Glutamatergic neuron (in vitro differentiated cells): Measurements from ENCODE around the gene ZMYM2. TPM values are rescaled to one million over a fixed set of nuclear protein-coding genes. Genes with fewer than 3 reads are reported as not detected.
A peak's percentile ranks its signal among the peaks of the same experiment; 100 is the strongest.

Experiments used
- DNase-seq: peaks from one replicate; pipeline ENCODE4 v3.0.0; 2022
- H3K27ac Mint-ChIP-seq: one replicate; pipeline ENCODE4 v1.8.0; 2020; ENCODE audit warnings: mild to moderate bottlenecking, mixed read lengths, inconsistent platforms; ENCODE audit not compliant: unreplicated experiment
- H3K27me3 Mint-ChIP-seq: one replicate; pipeline ENCODE4 v1.8.0; 2020; ENCODE audit warnings: mild to moderate bottlenecking, moderate library complexity, mixed read lengths, inconsistent platforms; ENCODE audit not compliant: unreplicated experiment
- H3K36me3 Mint-ChIP-seq: one replicate; pipeline ENCODE4 v1.8.0; 2020; ENCODE audit warnings: mild to moderate bottlenecking, mixed read lengths, inconsistent platforms; ENCODE audit not compliant: unreplicated experiment
- H3K4me1 Mint-ChIP-seq: one replicate; pipeline ENCODE4 v1.8.0; 2020; ENCODE audit warnings: mild to moderate bottlenecking, low read depth, mixed read lengths, inconsistent platforms; ENCODE audit not compliant: unreplicated experiment
- H3K4me3 Mint-ChIP-seq: one replicate; pipeline ENCODE4 v1.8.0; 2020; ENCODE audit warnings: mild to moderate bottlenecking, mixed read lengths, inconsistent platforms; ENCODE audit not compliant: unreplicated experiment
- H3K9me3 Mint-ChIP-seq: one replicate; pipeline ENCODE4 v1.8.0; 2020; ENCODE audit warnings: mild to moderate bottlenecking, moderate library complexity, mixed read lengths, inconsistent platforms; ENCODE audit not compliant: unreplicated experiment
- CTCF ChIP-seq: fragments of 200-600 bp; sonication (generic); IDR thresholded peaks from one replicate; pipeline ENCODE4 v1.5.0; 2021; ENCODE audit not compliant: partially characterized antibody, unreplicated experiment
- total RNA-seq: library from RNA; stranded (reverse); fragmentation: NEBNext Ultra II Directional; extraction: Animal tissue kit (Norgen Biotek cat#: 25700); gene quantifications from one replicate; pipeline ENCODE4 v1.2.1, GENCODE V29; 2021; ENCODE audit not compliant: unreplicated experiment

ZMYM2 gene
- total RNA-seq, 1 donor from 2014 or later: 215 TPM

GRCh38 chr13:20051366-20051765 is 92.8 kb downstream of the ZMYM2 start:
- Mint-ChIP-seq H3K27me3 (no peaks in the 10 kb centered on the region), H3K4me1 (no peaks in the 10 kb centered on the region), H3K4me3 (no peak overlapping the region), H3K27ac (no peak overlapping the region), H3K36me3 (peaks cover 4% of the 10 kb centered on the region), H3K9me3 (peaks cover 2% of the 10 kb centered on the region)
- DNase-seq: no peak
- TF ChIP-seq CTCF: no peak

GRCh38 chr13:20053016-20053415 is 94.5 kb downstream of the ZMYM2 start:
- H3K27ac Mint-ChIP-seq: no peak overlapping the region
- H3K36me3 Mint-ChIP-seq: peaks cover 4% of the 10 kb centered on the region
- no peaks in the 10 kb centered on the region for H3K27me3 Mint-ChIP-seq
- no peak overlapping the region for H3K4me3 Mint-ChIP-seq
- peaks cover 2% of the 10 kb centered on the region for H3K9me3 Mint-ChIP-seq
- TF ChIP-seq CTCF: no peak
- H3K4me1 Mint-ChIP-seq: no peaks in the 10 kb centered on the region
- no peak for DNase-seq

- peaks cover 4% of the 10 kb centered on the region for H3K36me3 Mint-ChIP-seq
Observed at GRCh38 chr13:20053891-20054290, 95.4 kb downstream of the ZMYM2 start.

GRCh38 chr13:20054586-20054985 is 96.1 kb downstream of the ZMYM2 start:
- no peak for TF ChIP-seq CTCF
- Mint-ChIP-seq H3K27ac (peak overlapping the region; percentile 2), H3K4me3 (no peak overlapping the region), H3K27me3 (no peaks in the 10 kb centered on the region), H3K9me3 (peaks cover 2% of the 10 kb centered on the region), H3K36me3 (peaks cover 4% of the 10 kb centered on the region), H3K4me1 (no peaks in the 10 kb centered on the region)
- DNase-seq: no peak

More at GRCh38 chr13:20053891-20054290, 95.4 kb downstream of the ZMYM2 start:
- no peaks in the 10 kb centered on the region for H3K27me3 Mint-ChIP-seq
- no peak for TF ChIP-seq CTCF
- no peak overlapping the region for H3K27ac Mint-ChIP-seq
- H3K4me1 Mint-ChIP-seq: no peaks in the 10 kb centered on the region
- no peak for DNase-seq
- H3K4me3 Mint-ChIP-seq: no peak overlapping the region
- H3K9me3 Mint-ChIP-seq: peaks cover 2% of the 10 kb centered on the region

GRCh38 chr13:20057214-20057613 is 98.7 kb downstream of the ZMYM2 start:
- Mint-ChIP-seq H3K4me3 (no peak overlapping the region), H3K36me3 (peaks cover 4% of the 10 kb centered on the region), H3K4me1 (no peaks in the 10 kb centered on the region), H3K9me3 (peaks cover 2% of the 10 kb centered on the region), H3K27ac (no peak overlapping the region), H3K27me3 (no peaks in the 10 kb centered on the region)
- TF ChIP-seq CTCF: no peak
- no peak for DNase-seq
